Left lung (tissue), 10 donors: ENCODE results near the gene TMIGD2. TPM values are rescaled to one million over a fixed set of nuclear protein-coding genes. Genes with fewer than 3 reads are reported as not detected.
A peak's percentile ranks its signal among the peaks of the same experiment; 100 is the strongest.
"Not testable (repeated sequence)": the region's sequence is repeated elsewhere in the genome, so short reads cannot be mapped to it uniquely, and the experiment has no call there.

ENCODE experiments used
- ATAC-seq: fragments of 200-7000 bp; cut with Tn5 transposase; one replicate; pipeline ENCODE4 v1.9.1; 2020; ENCODE audit warnings: moderate library complexity
- DNase-seq, 4 donors: peaks; one replicate each; pipeline ENCODE4 v3.0.0-alpha.2; 2013 to 2020
- H3K27ac ChIP-seq, 2 donors: fragments of 200-600 bp; sonication (generic) in 1 of 2; one replicate each; pipeline versions ENCODE4 v1.5.0 to v1.8.0; 2020 to 2021
- H3K27me3 ChIP-seq, 2 donors: fragments of 200-600 bp; sonication (generic) in 1 of 2; one replicate each; pipeline versions ENCODE4 v1.5.0 to v1.8.0; 2020 to 2021
- H3K36me3 ChIP-seq, 2 donors: fragments of 200-600 bp; sonication (generic) in 1 of 2; one replicate each; pipeline versions ENCODE4 v1.5.0 to v1.8.0; 2020 to 2021
- H3K4me1 ChIP-seq, 2 donors: fragments of 200-600 bp; one replicate each; pipeline ENCODE4 v1.8.0; 2021
- H3K4me3 ChIP-seq, 2 donors: fragments of 200-600 bp; sonication (generic) in 1 of 2; one replicate each; pipeline versions ENCODE4 v1.5.0 to v1.8.0; 2020 to 2021; ENCODE audit warnings: mild to moderate bottlenecking in 1 of 2
- H3K9me3 ChIP-seq, 2 donors: fragments of 200-600 bp; sonication (generic) in 1 of 2; one replicate each; pipeline versions ENCODE4 v1.5.0 to v1.8.0; 2020 to 2021
- CTCF ChIP-seq, 2 donors: fragments of 200-600 bp; sonication (generic) in 1 of 2; IDR thresholded peaks; one replicate each; pipeline versions ENCODE4 v1.5.0 to v1.8.0; 2021; ENCODE audit warnings: antibody characterized with exemption in 2 of 2
- intact Hi-C, 2 donors: fragments of 100-400 bp; cut with DNase I; formaldehyde crosslinking; loops; one replicate each; pipeline versions ENCODE4 v1.11.2 to v1.14.2; 2022
- polyA plus RNA-seq, 6 donors: library from polyadenylated mRNA; unstranded; fragments of 120-200 nt; gene quantifications; one replicate each; pipeline ENCODE4 v1.2.1, GENCODE V29; 2013; ENCODE audit not compliant: insufficient read length in 6 of 6
- total RNA-seq, 2 donors: library from RNA; stranded (reverse); fragmentation: NEBNext Ultra II Directional; extraction: Animal tissue kit (Norgen Biotek cat#: 25700); gene quantifications; one replicate each; pipeline ENCODE4 v1.2.1, GENCODE V29; 2021
- donor health status: DM: no; HTN: yes; CAD: no.
- donor health status: DM: no; HTN: no; CAD: no.

The TMIGD2 gene
- total and polyA plus RNA-seq, 8 donors = 0.22 to 0.85 (median 0.35) TPM

- Histone ChIP-seq H3K27me3 (peaks cover 0 to 32% of the 10 kb centered on the region in 2 donors), H3K36me3 (no peaks in the 10 kb centered on the region), H3K4me3 (no peak overlapping the region), H3K4me1 (peaks cover 3 to 21% of the 10 kb centered on the region in 2 donors), H3K9me3 (no peaks in the 10 kb centered on the region), H3K27ac (no peak overlapping the region)
- no peak for TF ChIP-seq CTCF (IDR thresholded peaks at IDR 0.05)
- DNase-seq (peak in 1 of 4 donors; percentile 51), ATAC-seq (no peak)
- intact Hi-C loops = no loop called here
Observed at GRCh38 chr19:4329858-4330257, 27.7 kb upstream of the TMIGD2 start.

- H3K9me3 ChIP-seq, intact Hi-C loops, H3K36me3 ChIP-seq, ATAC-seq, H3K27ac ChIP-seq: not testable (repeated sequence)
- Histone ChIP-seq H3K4me1 (peaks cover 3 to 21% of the 10 kb centered on the region in 2 donors), H3K4me3 (peak overlapping the region; percentile 25 to 35), H3K27me3 (peaks cover 0 to 32% of the 10 kb centered on the region in 2 donors)
- DNase-seq = peak in 1 of 4 donors; percentile 67
Observed at GRCh38 chr19:4328991-4329681, 26.9 kb upstream of the TMIGD2 start.

GRCh38 chr19:4328243-4328990 lies 26.2 kb upstream of the TMIGD2 start:
- Histone ChIP-seq H3K9me3 (no peaks in the 10 kb centered on the region), H3K27me3 (peaks cover 0 to 32% of the 10 kb centered on the region in 2 donors), H3K4me3 (peak overlapping the region; percentile 33 to 35), H3K27ac (no peak overlapping the region), H3K4me1 (peaks cover 3 to 21% of the 10 kb centered on the region in 2 donors), H3K36me3 (no peaks in the 10 kb centered on the region)
- intact Hi-C loops = no loop called here
- DNase-seq (peak; percentile 91 to 97 (median 95)), ATAC-seq (peak; percentile 91)
- no peak for TF ChIP-seq CTCF (IDR thresholded peaks at IDR 0.05)

- H3K4me3 ChIP-seq = peak overlapping the region; percentile 33 to 34
- TF ChIP-seq CTCF (IDR thresholded peaks at IDR 0.05) = no peak
- no peaks in the 10 kb centered on the region for H3K9me3 ChIP-seq
- peak in 1 of 4 donors; percentile 20 for DNase-seq
- peaks cover 0 to 32% of the 10 kb centered on the region in 2 donors for H3K27me3 ChIP-seq
- no peaks in the 10 kb centered on the region for H3K36me3 ChIP-seq
- peaks cover 3 to 21% of the 10 kb centered on the region in 2 donors for H3K4me1 ChIP-seq
- ATAC-seq = peak; percentile 33
- intact Hi-C loops = no loop called here
- H3K27ac ChIP-seq = no peak overlapping the region
Observed at GRCh38 chr19:4327877-4328242, 25.7 kb upstream of the TMIGD2 start.

- intact Hi-C loops = no loop called here
- peaks cover 0 to 3% of the 10 kb centered on the region in 2 donors for H3K9me3 ChIP-seq
- H3K36me3 ChIP-seq = no peaks in the 10 kb centered on the region
- no peak overlapping the region for H3K27ac ChIP-seq
- peak; percentile 58 for ATAC-seq
- peak overlapping the region; percentile 33 to 34 for H3K4me3 ChIP-seq
- H3K4me1 ChIP-seq = peaks cover 3 to 21% of the 10 kb centered on the region in 2 donors
- no peak for TF ChIP-seq CTCF (IDR thresholded peaks at IDR 0.05)
- peak in 3 of 4 donors; percentile 64 to 88 (median 73) for DNase-seq
- peaks cover 0 to 32% of the 10 kb centered on the region in 2 donors for H3K27me3 ChIP-seq
Observed at GRCh38 chr19:4327252-4327876, 25.2 kb upstream of the TMIGD2 start.
